Measurements from ENCODE around the gene GMPR2.
A peak's percentile ranks its signal among the peaks of the same experiment; 100 is the strongest.
"Not testable (repeated sequence)": the region's sequence is repeated elsewhere in the genome, so short reads cannot be mapped to it uniquely, and the experiment has no call there.

GMPR2 gene

DNA sequence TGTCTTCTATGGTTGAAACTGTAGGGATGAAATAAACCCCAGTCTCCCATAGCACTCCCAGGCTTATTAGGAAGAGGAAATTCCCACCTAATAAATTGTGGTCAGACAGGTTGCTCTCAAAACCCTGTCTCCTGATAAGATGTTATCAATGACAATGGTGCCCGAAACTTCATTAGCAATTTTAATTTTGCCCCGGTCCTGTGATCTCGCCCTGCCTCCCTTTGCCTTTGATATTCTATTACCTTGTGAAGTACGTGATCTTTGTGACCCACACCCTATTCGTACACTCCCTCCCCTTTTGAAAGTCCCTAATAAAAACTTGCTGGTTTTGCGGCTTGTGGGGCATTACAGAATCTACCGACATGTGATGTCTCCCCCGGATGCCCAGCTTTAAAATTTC lies 30.2 kb upstream of the GMPR2 start:
- not testable (repeated sequence) for DNase-seq

DNA sequence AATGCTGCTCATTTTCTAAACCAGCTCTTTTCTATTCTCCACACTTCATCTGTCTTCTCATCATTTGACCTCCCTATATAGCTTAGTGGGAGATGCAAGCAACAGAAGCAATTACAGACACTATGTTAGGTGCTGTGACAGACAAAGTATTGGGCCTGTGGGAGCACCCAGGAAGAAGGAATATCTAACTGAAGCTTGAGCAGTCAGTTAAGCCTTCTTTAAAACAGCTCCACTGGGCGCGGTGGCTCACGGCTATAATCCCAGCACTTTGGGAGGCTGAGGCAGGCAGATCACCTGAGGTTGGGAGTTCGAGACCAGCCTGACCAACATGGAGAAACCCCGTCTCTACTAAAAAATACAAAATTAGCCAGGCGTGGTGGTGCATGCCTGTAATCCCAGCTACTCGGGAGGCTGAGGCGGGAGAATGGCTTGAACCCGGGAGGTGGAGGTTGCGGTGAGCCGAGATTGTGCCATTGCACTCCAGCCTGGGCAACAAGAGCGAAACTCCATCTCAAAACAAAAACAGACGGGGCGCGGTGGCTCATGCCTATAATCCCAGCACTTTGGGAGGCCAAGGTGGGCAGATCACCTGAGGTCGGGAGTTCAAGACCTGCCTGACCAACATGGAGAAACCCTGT lies 29.4 kb upstream of the GMPR2 start:
- not testable (repeated sequence) for DNase-seq

GRCh38 chr14:24204163-24205146 lies 28.3 kb upstream of the GMPR2 start:
- no peak for DNase-seq

GRCh38 chr14:24206260-24207103 lies 26.2 kb upstream of the GMPR2 start:
- no peak for DNase-seq

DNA sequence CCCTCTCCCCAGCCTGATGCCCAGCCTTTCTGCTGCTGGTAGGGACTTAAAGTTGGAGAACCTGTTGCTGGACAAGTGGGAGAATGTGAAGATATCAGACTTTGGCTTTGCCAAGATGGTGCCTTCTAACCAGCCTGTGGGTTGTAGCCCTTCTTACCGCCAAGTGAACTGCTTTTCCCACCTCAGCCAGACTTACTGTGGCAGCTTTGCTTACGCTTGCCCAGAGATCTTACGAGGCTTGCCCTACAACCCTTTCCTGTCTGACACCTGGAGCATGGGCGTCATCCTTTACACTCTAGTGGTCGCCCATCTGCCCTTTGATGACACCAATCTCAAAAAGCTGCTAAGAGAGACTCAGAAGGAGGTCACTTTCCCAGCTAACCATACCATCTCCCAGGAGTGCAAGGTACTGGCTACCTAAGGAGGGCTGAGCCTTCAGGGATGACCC lies 25.6 kb upstream of the GMPR2 start:
- no peak for DNase-seq

- no peak for DNase-seq
Observed at GRCh38 chr14:24207625-24208024, 25.1 kb upstream of the GMPR2 start.

DNA sequence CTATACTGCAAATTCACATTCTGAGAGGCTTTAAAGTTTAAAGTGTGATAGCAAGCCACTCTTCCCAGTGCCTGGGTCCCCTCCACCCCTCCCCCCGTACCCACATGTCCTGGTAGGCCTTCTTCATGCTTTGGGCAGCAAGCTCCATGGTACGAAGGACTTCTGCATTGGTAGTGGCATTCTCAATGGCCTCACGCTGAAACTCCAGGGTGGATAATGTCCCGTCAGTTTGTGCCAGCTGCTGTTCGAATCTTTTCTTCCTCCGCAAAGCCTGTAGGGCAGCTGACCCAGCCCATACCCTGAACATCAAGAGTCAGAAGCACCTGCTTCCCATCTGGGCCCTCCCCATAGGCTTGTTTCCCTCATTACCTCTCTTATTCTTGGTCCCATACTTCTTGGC lies 21.4 kb upstream of the GMPR2 start:
- no peak for DNase-seq

DNA sequence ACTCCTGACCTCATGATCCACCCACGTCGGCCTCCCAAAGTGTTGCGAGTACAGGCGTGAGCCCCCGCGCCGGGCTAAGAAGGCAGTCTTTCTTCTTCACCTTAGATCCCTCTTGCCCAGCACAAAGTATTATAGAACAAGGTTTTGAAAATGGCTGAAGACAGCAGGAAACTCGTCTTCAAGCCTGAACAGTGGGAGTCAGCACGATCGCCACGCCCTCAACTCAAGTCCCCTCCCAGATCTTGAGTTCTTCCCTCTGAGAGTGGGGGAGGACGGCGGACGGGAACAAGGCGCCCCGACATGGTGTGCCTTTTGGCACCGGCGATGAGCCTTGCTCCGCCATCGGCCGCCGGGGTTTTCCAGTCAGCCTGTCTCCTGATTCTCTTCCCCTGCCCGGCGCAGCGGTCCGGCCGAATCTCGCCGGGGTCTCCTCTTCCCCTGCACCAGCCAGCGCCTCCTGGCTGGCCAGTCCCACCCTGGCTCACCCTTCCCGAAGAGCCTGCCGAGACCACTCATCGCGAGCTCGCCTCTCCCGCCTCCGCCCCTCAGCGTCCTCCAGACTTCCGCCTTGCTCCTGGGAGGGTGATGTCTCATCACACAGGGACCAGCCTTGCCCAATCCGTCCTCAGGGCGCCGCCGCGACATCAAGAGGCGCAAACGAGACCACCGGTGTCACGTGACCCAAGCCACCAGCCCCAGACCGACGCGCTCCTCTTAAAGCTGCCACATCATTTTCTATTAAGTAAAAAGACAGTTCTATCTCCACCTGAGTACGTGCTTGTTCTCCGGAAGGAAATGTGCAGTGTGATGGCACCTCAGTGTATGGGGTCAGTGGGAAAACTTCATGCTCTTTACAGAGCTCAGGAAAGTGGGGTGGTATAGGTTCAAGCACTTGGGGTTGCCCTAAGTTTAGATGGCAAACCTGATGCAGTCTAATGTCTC lies 19.5 kb upstream of the GMPR2 start, which contains the start of gene CHMP4A:
Gene CHMP4A (minus strand): TSS at position 565 of the 942 bp plus-strand sequence. CDS start 49 bp downstream, at position 516.
- peak; percentile 91 for DNase-seq

- no peak for DNase-seq
Observed at GRCh38 chr14:24213866-24214662, 18.7 kb upstream of the GMPR2 start.

DNA sequence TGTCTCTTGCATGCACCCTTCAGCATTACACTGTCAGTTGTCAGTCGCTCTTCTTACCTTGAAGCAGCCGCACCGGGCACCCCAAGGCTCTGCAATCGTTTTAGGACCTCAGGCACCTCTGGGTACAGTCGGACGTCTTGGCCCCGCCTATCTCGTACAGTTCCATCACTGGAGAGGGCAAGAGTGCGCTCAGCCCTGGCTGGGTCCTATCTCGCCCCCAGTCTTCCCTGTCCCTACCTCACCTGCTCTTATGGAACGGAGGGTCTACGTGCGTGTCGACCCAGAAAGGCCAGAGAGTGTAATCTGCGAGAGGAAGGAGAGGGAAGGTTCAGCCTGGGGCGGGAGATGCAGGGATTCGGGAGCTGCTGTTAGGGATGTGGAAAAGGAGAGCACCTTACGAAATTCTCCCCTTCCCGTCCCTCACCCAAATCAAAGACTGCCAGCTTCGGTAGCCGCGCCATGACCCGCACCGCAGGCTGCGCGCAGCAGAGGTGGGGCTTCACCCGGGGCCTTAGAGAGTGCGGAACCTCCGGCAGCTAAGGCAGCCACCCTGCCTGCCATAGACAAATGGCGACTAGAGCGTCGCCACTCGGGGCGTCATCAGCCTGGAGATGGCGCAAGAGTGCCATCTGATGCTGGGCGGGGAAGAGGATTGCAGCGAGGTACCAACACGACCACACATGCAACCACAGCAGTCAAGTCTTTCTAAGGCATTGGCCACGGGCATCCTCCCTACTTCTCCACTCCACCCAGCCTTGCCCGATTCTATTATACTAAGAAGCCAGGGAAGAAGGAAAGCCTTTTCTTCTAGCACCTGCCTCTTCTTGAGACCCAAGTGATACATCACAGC lies 17.0 kb upstream of the GMPR2 start, which contains the start of gene MDP1:
Gene MDP1 (minus strand): TSS at position 572 of the 850 bp plus-strand sequence. CDS start 111 bp downstream, at position 461.
- DNase-seq, result peak; percentile 74

GRCh38 chr14:24216345-24216699 lies 16.4 kb upstream of the GMPR2 start:
- DNase-seq, result no peak

GRCh38 chr14:24216876-24217275 lies 15.9 kb upstream of the GMPR2 start:
- not testable (repeated sequence) for DNase-seq

GRCh38 chr14:24219080-24219479 lies 13.6 kb upstream of the GMPR2 start:
- DNase-seq, result no peak

DNA sequence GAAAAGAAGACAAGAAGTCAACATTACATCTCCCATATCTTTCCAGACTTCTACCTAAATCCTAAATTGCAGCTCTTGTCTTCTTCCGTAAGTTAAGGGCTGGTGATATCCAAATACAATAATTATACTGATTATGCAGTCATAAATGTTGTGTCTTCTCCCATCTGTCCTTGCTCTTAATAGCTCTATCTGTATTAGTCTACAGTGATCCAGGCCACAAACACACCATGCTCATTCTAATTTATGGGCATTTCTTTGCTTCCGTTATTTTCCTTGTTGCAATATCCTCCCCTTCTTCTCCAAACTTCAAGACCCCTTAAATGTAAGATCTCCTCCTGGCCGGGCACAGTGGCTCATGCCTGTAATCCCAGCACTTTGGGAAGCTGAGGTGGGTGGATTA lies 13.2 kb upstream of the GMPR2 start:
- no peak for DNase-seq

- DNase-seq, result not testable (repeated sequence)
Observed at GRCh38 chr14:24222987-24223386, 9.7 kb upstream of the GMPR2 start.

DNA sequence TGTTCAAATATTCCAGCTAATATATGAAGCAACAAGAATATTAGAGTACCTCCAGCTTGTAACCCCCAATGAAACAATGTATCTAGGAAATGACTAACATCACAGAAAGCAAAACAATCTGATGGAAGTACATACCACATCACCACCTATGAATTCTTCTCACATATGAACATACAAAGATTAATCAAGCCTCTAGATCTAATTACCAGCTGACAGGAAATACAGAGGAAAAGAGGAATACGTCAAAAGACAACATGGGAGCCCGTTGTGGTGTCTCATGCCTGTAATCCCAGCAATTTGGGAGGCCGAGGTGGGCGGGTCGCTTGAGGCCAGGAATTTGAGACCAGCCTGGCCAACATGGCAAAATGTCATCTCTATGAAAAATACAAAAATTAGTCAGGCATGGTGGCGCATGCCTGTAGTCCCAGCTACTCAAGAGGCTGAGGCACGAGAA lies 8.1 kb upstream of the GMPR2 start:
- DNase-seq, result no peak

GRCh38 chr14:24226473-24226872 lies 6.3 kb upstream of the GMPR2 start:
- DNase-seq, result no peak

- no peak for DNase-seq
Observed at GRCh38 chr14:24228902-24229301, 3.8 kb upstream of the GMPR2 start.

DNA sequence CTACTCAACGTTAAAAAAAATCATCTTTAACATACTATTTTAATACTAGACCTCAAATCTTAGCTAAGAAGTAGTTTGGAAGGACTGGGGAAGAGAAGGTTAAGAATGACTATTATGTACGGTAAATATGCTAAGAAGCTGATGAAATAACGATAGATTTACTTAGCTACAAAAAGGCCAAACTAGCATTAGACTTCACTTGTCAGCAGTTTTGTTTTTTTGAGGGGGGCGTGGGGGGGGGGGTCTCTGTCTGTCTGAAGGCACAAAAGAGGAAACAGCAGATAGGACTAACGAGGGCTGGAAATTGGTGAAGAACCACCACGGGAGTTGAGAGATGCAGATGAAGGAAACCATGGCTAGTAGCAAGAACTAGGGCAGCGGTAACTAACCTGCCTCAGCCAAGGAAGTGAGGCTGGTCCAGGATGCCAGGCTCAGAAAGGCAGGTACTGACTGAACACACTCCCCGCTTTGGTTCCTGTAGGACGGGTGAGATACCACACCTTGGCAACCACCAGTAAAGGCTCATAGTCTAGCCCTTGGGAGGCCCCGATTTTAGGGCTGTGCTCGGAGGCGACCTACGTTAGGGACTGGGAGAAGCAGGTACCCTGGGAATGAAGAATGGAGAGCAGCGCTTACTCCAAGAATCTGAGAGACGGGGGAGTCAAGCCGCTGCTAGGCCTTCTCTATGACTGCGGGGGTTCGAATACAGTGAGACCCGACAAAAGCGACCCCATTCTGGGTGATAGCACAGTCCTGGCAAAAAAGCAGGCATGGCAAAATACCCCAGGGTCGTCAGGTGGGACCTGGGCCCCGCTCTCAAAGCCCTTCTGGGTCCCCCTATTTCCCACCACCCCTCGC lies 1.2 kb upstream of the GMPR2 start:
- DNase-seq, result no peak

Data from effector CD8-positive, alpha-beta T cell (primary cell).